GM12891 (cell line): ENCODE results near the gene CCDC73.
"Not testable (repeated sequence)": the region's sequence is repeated elsewhere in the genome, so short reads cannot be mapped to it uniquely, and the experiment has no call there.

Source experiments
- DNase-seq: peaks from one replicate; pipeline ENCODE4 v3.0.0; 2011; ENCODE audit warnings: low spot score; ENCODE audit not compliant: insufficient read length
- FAIRE-seq: peaks from 2 replicates; lab custom pipeline; 2011; peaks lifted over from hg19 to GRCh38; lab: Jason Lieb, UNC
- PAX5 ChIP-seq: IDR thresholded peaks from 2 replicates; pipeline ENCODE4 v1.6.1; 2011; ENCODE audit warnings: low read length, moderate library complexity, mild to moderate bottlenecking; ENCODE audit not compliant: insufficient read depth, severe bottlenecking
- POLR2A ChIP-seq: IDR thresholded peaks from 2 replicates; pipeline ENCODE4 v1.6.1; 2011; ENCODE audit warnings: low read depth, low read length, control low read depth
- POLR2AphosphoS5 ChIP-seq: IDR thresholded peaks from 2 replicates; pipeline ENCODE4 v1.6.1; 2011; ENCODE audit warnings: low read depth, low read length, control low read depth
- POU2F2 ChIP-seq: IDR thresholded peaks from 2 replicates; pipeline ENCODE4 v1.6.1; 2011; ENCODE audit warnings: low read depth, mild to moderate bottlenecking, control low read depth, low read length, moderate library complexity
- SPI1 ChIP-seq: IDR thresholded peaks from 2 replicates; pipeline ENCODE4 v1.6.1; 2011; ENCODE audit warnings: low read depth, low read length, control low read depth
- TAF1 ChIP-seq: IDR thresholded peaks from 2 replicates; pipeline ENCODE4 v1.6.1; 2011; ENCODE audit warnings: low read depth, low read length, control low read depth

CCDC73 gene

DNA sequence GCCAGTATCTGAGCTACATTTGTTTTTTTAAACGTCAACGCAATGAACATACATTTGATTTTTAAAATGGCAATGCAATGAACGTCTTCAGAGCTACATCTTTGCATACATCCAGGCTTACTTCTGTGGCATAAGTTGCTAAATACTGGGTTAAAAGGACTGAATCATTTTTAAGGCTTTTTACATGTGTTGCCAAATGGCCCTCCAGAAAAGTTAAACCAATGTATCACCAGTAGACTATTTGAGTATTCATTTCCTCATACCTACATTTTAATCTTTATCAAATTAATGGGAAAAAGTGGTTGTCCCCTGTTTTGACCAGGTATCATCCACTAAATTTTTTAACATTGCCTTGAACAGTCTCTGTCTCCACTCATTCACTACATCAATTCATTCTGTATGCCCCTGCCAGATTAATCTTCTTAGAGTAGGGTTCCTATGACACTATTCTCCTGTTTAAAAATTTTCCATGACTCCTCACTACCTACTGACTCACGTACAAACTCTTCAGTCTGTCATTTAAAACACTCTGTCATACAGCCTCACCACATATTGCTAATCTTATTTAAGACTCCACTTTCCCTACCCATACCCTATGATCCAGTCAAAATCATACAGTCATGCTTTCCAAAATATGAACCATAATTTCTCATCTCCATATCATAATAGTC, 22.9 kb upstream of the CCDC73 start:
- no peak for FAIRE-seq
- no peak for DNase-seq
- no peak for TF ChIP-seq POLR2AphosphoS5
- TF ChIP-seq POLR2A, result no peak
- TF ChIP-seq TAF1, result no peak
- TF ChIP-seq PAX5, result no peak
- no peak for TF ChIP-seq SPI1
- no peak for TF ChIP-seq POU2F2

DNA sequence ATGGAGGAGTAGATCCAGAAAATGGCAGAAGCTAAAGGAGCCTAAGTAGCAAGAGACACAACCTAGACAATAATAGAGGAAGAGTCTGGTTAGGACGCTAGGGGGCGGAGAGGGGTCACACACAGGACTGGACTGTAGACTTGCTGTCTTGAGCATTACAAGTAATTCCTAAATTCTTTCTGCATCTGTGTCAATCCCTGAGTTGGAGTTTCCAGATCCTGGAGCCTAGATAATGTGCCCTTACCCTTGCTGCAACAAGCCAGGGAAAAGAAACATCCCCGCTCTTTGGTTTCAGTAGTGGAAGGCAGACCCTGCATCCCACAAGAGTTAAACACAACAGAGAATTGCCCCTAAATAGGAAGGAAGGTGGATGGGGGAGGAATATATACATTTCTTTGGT, 14.9 kb upstream of the CCDC73 start:
- FAIRE-seq, result peak; percentile 94
- no peak for DNase-seq
- TF ChIP-seq PAX5, result no peak
- TF ChIP-seq POLR2A, result no peak
- peak; percentile 35; the same call in 1 of the 2 replicates for TF ChIP-seq SPI1

DNA sequence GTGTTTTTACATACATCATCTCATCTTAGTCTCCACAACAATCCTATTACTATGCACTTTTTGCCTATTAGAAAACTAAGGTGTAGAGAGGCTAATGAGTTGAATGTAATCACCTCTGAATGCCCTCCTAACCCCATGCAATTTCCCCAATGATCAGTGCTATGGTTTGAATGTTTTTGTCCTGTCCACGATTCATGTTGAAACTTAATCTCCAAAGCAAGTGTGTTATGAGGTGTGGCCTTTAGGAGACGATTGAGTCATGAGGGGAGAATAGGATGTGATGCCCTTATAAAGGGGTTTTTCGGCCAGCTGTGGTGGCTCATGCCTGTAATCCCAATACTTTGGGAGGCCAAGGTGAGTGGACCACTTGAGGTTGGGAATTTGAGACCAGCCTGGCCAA, 2.0 kb upstream of the CCDC73 start:
- FAIRE-seq, result peak; percentile 61
- DNase-seq, result no peak
- TF ChIP-seq TAF1, result no peak
- no peak for TF ChIP-seq POLR2A
- no peak for TF ChIP-seq PAX5
- no peak for TF ChIP-seq POU2F2
- no peak for TF ChIP-seq SPI1
- TF ChIP-seq POLR2AphosphoS5, result no peak

DNA sequence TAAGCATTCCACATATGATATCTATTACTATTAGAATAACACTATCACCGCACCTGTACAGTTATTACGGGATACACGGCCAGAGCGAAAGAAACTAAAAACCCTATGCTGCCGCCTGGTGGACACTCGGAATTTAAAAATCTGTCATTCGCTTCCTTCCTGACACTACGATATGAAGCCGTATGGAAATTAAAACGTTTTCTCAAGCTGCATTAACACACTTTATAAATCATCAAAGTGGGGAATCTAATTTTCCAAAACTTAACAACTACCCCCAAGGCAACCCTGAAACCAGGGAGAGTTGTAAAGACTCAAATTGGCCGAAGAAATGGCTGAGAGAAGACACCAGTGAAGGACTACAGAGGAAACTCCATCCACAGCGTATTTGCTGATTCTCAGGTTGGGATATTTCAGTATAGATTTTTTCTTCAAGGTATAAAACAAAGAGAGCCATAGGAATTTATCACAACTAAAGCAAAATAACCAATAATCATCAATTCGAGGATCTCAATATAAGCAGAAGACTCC, 1.4 kb downstream of the CCDC73 start:
- TF ChIP-seq SPI1 (0 out of 2 replicates have a peak, but pooled peaks have one; percentile 4), POLR2AphosphoS5 (no peak)
- FAIRE-seq (peak; percentile 89), DNase-seq (peak; percentile 8)

DNA sequence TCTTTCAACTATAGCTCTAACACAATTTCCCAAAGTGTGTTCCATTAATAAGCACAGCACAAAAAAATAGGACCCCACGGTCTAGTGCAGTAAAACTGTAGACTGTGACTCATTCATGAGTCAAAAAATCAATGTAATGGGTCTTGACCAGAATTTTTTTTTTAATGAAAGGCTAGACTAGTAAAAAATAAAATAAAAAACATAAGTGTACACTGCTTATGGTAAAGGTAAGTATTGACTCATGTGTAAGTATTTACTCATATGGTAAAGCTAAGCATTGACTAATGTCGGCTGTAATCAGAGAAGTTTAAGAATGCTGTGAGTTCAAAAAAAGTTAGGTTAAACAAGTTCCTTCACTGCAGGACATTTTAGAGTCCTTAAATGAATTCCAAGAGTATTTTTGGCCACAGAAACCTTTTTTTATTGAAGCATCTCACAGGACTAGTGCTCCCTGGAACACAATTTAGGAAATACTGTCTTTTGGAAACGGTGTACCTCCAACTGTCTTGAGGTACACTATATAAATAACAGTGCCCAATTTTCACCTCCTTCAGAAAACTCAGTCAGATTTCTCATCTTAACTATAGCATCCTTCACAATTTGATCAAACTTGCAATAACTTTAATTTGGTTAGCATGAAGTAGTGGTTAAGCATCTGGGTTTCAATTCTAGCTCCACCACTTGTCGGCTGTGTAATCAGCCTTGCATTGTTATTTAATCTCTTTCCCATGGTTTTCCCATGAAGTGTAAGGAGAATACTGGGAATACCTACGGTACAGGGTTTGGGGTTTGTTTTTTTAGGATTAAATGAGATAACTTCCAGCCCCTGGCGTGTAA, 2.1 kb downstream of the CCDC73 start:
- no peak for FAIRE-seq
- no peak for DNase-seq
- TF ChIP-seq POLR2AphosphoS5, result no peak
- no peak for TF ChIP-seq TAF1
- no peak for TF ChIP-seq POLR2A
- no peak for TF ChIP-seq POU2F2

DNA sequence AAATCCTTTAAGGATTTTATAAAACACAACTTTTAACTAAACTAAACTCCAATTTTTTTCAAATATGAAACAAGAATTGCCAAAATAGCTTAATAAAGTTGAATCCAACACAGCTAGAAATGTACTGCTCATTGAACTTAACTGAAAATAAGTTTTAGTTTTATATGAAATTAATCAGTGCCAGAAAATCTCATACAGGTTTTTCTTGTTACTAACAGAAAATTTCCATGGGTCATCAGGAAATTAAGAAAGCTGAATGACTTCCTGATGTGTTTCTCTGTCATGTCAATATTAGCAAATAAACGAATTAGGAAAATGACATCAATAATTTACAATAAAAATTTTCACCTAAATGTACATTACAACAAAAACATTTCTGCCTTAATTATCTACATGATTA, 3.5 kb downstream of the CCDC73 start:
- TF ChIP-seq POLR2A (no peak), SPI1 (no peak), POLR2AphosphoS5 (no peak), POU2F2 (no peak), PAX5 (no peak), TAF1 (no peak)
- no peak for FAIRE-seq
- no peak for DNase-seq

DNA sequence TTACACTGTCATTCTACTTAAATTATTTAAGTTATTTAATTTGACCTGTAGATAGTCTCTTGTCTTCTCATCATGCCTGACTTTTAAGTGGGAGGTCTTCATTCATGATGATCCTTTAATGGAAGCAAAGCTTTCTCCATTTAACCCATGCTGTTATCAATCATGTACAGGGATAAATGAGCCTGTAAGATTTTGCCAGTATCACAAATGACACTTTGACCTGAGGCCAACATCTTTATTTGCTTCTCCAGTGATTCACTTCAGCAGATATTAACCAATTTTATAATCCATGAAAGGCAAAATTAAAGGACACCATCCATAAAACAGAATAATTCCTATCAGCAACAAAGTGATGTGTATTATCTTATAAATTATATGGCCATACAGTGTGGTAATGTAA, 7.7 kb downstream of the CCDC73 start:
- DNase-seq (no peak), FAIRE-seq (no peak)
- TF ChIP-seq POU2F2 (no peak), TAF1 (no peak), POLR2AphosphoS5 (no peak), SPI1 (no peak), PAX5 (no peak), POLR2A (no peak)

DNA sequence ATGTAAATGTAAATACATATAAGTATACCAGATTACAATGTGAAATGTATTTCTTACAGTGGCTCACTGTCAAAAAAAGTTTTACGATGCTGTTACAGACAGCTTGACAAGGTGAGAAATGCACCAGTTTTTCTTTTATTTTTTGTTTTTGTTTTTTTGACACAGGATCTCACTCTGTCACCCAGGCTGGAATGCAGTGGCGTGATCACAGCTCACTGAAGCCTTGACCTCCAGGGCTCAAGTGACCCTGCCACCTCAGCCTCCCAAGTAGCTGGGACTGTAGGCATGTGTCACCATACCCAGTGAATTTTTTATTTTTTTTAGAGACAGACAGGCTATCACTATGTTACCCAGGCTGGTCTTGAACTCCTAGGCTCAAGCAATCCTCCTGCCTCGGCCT, 9.2 kb downstream of the CCDC73 start:
- TF ChIP-seq SPI1 (no peak), PAX5 (no peak), POLR2AphosphoS5 (no peak), POU2F2 (no peak), POLR2A (no peak), TAF1 (no peak)
- FAIRE-seq (no peak), DNase-seq (no peak)

DNA sequence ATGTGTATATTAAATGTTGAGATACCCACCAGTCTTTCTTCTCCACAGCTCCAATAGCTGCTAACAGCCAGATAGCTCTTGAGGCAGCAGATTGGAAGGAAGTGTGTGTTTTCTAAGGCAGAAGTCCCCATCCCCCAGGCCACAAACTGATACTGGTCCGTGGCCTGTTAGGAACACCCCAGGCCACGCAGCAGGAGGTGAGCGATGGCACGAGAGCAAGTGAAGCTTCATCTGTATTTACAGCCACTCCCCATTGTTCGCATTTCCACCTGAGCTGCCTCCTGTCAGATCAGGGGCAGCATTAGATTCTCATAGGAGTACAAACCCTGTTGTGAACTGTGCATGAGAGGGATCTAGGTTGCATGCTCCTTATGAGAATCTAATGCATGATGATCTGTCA, 12.7 kb downstream of the CCDC73 start:
- FAIRE-seq (no peak), DNase-seq (no peak)
- TF ChIP-seq POU2F2 (no peak), SPI1 (no peak), POLR2AphosphoS5 (no peak), PAX5 (no peak), POLR2A (no peak), TAF1 (no peak)

DNA sequence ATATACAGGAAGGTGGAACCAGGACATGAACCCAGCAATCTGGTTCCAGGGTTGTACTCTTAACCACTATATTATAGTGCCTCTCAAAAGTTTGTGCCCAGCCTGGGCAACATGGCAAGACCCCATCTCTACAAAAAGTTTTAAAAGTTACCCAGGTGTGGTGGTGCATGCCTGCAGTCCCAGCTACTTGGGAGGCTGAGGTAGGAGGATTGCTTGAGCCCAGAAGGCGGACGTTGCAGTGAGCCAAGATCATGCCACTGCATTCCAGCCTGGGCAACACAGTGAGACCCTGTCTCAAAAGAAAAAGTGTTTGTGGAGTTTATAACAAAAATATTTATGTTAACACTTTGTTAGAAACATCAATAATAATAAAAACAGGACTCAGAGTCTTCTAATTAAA, 13.6 kb downstream of the CCDC73 start:
- not testable (repeated sequence) for DNase-seq, FAIRE-seq

DNA sequence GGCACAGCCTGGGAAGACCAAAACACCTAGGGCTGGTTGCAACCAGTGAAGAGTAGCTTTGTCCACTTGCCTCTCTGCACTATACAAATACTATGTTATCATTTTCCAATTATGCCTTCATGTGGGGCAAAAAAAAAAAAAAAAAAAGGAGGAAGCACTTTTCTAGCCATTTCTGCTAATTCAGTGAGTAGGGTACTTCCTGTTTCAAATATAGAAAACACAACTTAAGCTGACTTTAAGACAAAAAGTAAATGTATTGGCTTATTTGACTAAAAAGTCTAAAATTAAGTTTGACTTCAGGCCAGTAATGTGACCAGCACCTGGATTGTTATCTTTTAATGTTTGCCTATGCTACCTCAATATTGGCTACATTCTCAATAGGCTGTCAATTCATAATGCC, 15.3 kb downstream of the CCDC73 start:
- no peak for TF ChIP-seq POLR2A
- no peak for TF ChIP-seq TAF1
- no peak for TF ChIP-seq PAX5
- TF ChIP-seq SPI1, result no peak
- TF ChIP-seq POU2F2, result no peak
- TF ChIP-seq POLR2AphosphoS5, result no peak

More for the DNA sequence above, 15.3 kb downstream of the CCDC73 start:
- FAIRE-seq (no peak), DNase-seq (no peak)
